ENCODE measurements around the gene FFAR4. TPM values are rescaled to one million over a fixed set of nuclear protein-coding genes. Genes with fewer than 3 reads are reported as not detected.
A peak's percentile ranks its signal among the peaks of the same experiment; 100 is the strongest.

Gene FFAR4
- total RNA-seq, 1 donor from 2014 or later: not detected

GRCh38 chr10:93599778-93600177 is 33.3 kb downstream of the FFAR4 start:
- no peak for DNase-seq (ENCODE audit: low read depth in 2 of 2)

- DNase-seq (ENCODE audit: low read depth in 2 of 2): peak; percentile 11 to 29
Observed at GRCh38 chr10:93600446-93601145, 34.1 kb downstream of the FFAR4 start.

- DNase-seq (ENCODE audit: low read depth in 2 of 2): no peak
Observed at GRCh38 chr10:93601146-93601773, 34.8 kb downstream of the FFAR4 start, which contains the start of gene RBP4. RBP4 (minus strand) TSS chr10:93601235; CDS start chr10:93601028, 207 bp downstream.

DNA sequence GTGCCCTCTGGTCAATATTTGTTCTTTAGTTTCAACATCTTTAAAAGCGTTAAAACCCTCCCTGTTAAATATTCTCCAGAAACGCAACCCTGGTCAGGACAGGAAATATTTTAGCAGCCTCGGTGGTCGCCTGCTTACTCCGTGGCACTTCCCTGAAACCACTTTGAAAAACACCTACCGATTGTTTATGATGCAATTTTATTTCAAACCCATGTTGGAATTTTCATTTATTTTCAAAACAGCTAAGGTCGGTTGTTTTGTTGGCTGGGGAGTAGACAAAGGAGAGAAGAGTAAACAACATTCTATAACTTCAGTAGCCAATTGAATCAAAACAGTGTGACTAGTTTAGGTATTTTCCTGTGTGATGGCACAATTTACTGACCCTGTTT is 35.3 kb downstream of the FFAR4 start:
- no peak for DNase-seq (ENCODE audit: low read depth in 2 of 2)

DNA sequence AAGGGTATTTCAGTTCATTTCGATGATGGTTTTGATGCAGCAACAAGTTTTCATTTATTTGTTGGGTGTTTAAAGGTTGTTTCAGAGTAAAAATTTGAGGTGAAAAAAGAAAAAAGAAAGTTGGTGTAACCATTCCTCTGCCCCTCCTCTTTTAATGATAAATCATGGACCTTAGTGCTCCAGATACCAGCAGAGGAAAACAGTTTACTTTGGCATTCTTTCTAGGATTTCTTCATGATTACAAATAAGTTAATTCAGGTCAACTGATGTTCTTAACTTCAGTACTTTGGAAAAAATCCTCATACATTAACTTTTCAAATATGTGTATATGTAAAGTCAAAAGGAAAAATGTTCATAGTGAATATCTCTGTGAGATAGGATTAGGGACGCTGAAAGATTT is 36.6 kb downstream of the FFAR4 start:
- DNase-seq (ENCODE audit: low read depth in 2 of 2): no peak

GRCh38 chr10:93604146-93604545 is 37.7 kb downstream of the FFAR4 start:
- peak; percentile 11 to 42 for DNase-seq (ENCODE audit: low read depth in 2 of 2)

GRCh38 chr10:93608421-93608820 is 42.0 kb downstream of the FFAR4 start:
- DNase-seq (ENCODE audit: low read depth in 2 of 2): no peak

DNA sequence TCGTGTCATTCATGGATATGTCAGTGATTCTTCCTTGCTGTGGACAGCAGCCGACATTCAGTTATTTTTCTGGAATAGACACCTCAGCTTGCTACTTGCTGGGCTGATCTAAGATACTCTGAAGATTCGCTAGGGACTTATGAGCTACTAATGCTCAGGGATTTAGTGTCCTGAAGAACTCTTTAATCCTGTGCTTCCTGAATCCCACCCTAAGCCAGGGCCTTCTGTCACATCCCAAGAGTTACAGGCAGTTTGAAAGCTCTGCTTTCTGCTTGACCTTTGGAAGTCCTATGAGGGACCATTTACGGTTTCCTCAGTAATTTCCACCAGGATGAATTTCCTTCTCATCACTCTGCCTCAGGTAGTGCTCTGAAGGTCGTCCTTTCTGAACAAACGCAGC is 45.8 kb downstream of the FFAR4 start, which contains the start of gene PDE6C:
PDE6C (plus strand) TSS at position 227 of the 400 bp plus-strand sequence. CDS start 189 bp downstream, outside the sequence.
- DNase-seq (ENCODE audit: low read depth in 2 of 2): no peak

DNA sequence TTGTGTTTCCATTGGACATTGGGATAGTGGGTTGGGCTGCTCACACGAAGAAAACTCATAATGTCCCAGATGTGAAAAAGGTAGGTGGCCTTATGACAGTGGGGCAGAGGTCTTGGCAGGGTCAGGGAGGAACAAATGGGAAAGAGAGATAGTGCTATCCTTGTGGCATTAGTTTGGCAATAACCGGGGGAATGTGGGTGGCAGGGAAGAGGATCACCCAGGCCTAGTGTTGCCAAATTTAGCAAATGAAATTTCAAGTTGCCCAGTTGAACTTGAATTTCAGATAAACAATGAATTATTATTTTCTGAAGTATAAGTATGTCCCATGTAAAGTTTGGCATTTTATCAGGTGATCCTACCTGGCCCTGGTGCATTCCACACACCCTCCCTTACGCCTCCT is 46.7 kb downstream of the FFAR4 start:
- no peak for DNase-seq (ENCODE audit: low read depth in 2 of 2)

DNA sequence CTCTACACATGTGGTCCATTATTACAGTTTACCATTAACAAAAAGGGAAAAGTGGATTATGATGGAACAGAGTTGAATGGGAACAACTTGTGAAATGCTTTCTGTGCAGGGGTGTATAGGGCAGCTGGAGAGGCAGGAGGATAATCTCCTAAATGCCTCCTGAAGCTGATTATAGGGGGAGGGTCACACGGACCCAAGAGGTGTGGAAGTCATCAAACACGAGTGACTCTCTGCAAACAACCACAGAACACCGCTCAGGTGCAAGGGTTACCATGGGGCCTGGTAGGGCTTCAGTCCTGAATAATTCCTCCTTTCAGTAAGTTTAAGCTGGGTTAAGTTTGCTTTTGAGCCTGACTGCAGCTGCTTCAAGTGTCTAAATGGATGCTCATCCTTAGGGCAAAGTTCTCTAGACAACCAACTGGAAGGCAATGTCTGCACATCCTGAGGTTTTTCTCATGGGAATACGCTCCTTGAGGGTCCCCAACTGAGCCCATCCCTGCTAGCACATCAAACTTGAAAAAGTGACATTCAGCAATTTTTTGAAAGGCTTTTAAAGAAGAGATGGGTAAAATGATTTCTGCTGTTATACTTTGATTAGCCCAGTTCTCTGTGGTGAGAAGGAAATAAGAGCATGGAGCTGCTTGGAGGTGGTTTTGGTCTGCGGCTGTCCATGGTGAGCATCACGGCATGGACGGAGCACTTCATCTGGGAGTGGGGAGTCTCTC is 47.8 kb downstream of the FFAR4 start:
- DNase-seq (ENCODE audit: low read depth in 2 of 2): no peak

DNA sequence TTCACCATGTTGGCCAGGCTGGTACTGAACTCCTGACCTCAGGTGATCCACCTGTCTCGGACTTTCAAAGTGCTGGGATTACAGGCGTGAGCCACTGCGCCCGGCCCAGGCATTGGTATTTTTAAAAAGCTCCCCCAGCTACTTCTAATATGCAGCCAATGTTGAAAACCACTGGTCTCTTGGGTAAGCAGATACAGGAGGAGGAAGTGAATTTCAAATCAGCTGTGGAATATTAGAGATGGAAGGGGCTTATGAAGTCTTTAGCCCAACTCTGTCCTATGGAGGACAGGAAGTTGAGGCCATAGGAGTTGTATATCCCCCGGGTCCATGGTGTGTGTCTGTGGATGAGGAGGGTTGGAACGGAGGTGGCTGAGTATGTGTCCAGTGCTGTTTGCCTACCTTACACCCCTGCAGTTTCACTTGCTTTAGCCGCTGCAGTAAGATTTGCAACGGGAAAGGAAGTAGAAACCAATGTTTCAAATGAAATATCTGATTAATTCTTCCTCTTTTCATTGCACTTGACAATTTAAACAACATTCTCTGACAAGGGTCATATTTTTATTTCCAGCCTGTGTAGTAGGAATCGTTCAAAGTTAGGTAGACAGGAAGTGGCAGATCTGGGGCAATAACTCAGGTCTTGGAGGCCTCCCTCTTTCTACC is 49.2 kb downstream of the FFAR4 start:
- no peak for DNase-seq (ENCODE audit: low read depth in 2 of 2)

- no peak for DNase-seq (ENCODE audit: low read depth in 2 of 2)
Observed at GRCh38 chr10:93620925-93621324, 54.5 kb downstream of the FFAR4 start.

GRCh38 chr10:93622942-93623341 is 56.5 kb downstream of the FFAR4 start:
- DNase-seq (ENCODE audit: low read depth in 2 of 2): no peak

DNA sequence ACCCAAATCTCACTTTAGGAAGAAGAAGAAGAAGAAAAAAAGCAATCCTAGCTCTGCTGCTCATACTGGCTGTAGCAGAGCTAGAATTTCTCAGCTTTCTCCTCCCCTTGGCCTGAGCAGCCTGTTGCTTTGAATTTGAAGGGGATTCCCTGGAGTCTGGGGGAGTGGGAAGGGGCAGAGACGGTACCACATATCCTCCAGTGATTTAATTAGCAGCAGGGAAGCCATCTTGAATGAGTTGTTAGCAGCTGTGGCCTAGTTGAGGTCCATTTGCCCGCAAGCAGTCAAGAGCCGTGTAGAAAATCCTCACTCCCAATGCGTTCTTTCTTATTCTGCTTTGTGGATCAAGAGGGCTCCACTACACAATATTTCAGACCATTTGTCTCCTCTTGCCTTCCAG is 62.4 kb downstream of the FFAR4 start:
- DNase-seq (ENCODE audit: low read depth in 2 of 2): no peak

DNA sequence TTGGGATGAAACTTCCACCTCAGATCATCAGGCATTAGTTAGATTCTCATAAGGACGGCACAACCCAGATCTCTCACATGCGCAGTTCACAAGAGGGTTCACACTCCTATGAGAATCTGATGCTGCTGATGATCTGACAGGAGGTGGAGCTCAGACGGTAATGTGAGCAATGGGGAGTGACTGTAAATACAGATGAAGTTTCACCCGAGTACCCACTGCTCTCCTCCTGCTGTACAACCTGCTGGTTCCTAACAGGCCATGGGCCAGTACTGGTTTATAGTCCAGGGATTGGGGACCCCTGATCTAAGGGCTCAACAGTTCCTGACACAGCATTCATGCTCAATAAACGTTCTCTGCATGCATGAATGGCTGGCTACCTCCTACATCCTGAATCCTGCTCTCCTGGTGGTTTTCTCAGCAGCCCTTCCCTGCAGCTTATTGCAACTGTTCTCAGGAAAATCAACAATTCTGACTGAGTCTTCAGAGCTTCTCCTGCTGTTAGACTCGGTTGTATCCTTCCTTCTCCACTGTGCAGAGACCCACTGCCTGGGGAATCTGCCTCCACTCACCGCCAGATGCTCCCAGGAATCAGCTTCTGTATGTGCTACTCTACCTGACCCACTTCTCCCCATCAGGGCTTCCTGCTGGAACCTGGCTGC is 63.3 kb downstream of the FFAR4 start:
- DNase-seq (ENCODE audit: low read depth in 2 of 2): no peak

- no peak for DNase-seq (ENCODE audit: low read depth in 2 of 2)
Observed at GRCh38 chr10:93630625-93631557, 64.4 kb downstream of the FFAR4 start.

Data from lung microvascular endothelial cell (primary cell).